Caco-2 (cell line): ENCODE measurements around the gene RHOV. TPM values are rescaled to one million over a fixed set of nuclear protein-coding genes. Genes with fewer than 3 reads are reported as not detected.

Source experiments
- Bru-seq: library from RNA; stranded (reverse); fragments of 400-500 nt; gene quantifications from one replicate; lab custom pipeline; 2021; lab: Mats Ljungman, UMichigan
- BruChase-seq, 2 experiments: library from RNA; stranded (reverse); fragments of 400-500 nt; gene quantifications; one replicate each; lab custom pipeline; 2021; lab: Mats Ljungman, UMichigan
- BruUV-seq: library from RNA; stranded (reverse); fragments of 400-500 nt; replicated peaks from 2 replicates; lab custom pipeline; 2021; lab: Mats Ljungman, UMichigan
- CTCF ChIA-PET: fragments of 300-600 bp; sonication (Branson Sonifier 250); formaldehyde crosslinking; loops from one replicate; lab custom pipeline; 2022; ENCODE audit warnings: antibody characterized with exemption; lab: Charles Lee
- POLR2A ChIA-PET: fragments of 300-600 bp; sonication (Branson Sonifier 250); formaldehyde crosslinking; loops from one replicate; lab custom pipeline; 2022; ENCODE audit warnings: antibody characterized with exemption; lab: Charles Lee
- DNase-seq, 2 experiments: peaks; one replicate each; pipeline versions ENCODE4 v3.0.0 to v3.0.0-alpha.2; 2020 to 2022
- H3K27me3 ChIP-seq: replicated peaks from 2 replicates; pipeline ENCODE4 v1.6.0; 2011; ENCODE audit warnings: low read length; ENCODE audit not compliant: control insufficient read depth, insufficient read depth
- H3K36me3 ChIP-seq: 2 replicates; pipeline ENCODE4 v1.5.1; 2011; ENCODE audit warnings: low read length; ENCODE audit not compliant: control insufficient read depth, insufficient read depth
- H3K4me1 ChIP-seq: fragments of 250-450 bp; sonication (Bioruptor Pico); 2 replicates; pipeline ENCODE4 v1.5.1; 2020; ENCODE audit warnings: mild to moderate bottlenecking
- H3K4me3 ChIP-seq: 2 replicates; pipeline ENCODE4 v1.5.1; 2011; ENCODE audit warnings: low read depth, mild to moderate bottlenecking, control low read depth, low read length
- H3K9me3 ChIP-seq: fragments of 250-450 bp; sonication (Bioruptor Pico); 2 replicates; pipeline ENCODE4 v1.5.1; 2020; ENCODE audit warnings: mild to moderate bottlenecking, moderate library complexity
- H3K27ac Mint-ChIP-seq: one replicate; pipeline ENCODE4 v1.8.0; 2022; ENCODE audit warnings: mixed read lengths; ENCODE audit not compliant: unreplicated experiment
- H3K27me3 Mint-ChIP-seq: one replicate; pipeline ENCODE4 v1.8.0; 2022; ENCODE audit warnings: mixed read lengths; ENCODE audit not compliant: insufficient read depth, unreplicated experiment
- H3K36me3 Mint-ChIP-seq: one replicate; pipeline ENCODE4 v1.8.0; 2022; ENCODE audit warnings: mild to moderate bottlenecking, mixed read lengths; ENCODE audit not compliant: insufficient read depth, unreplicated experiment
- H3K4me1 Mint-ChIP-seq: one replicate; pipeline ENCODE4 v1.8.0; 2022; ENCODE audit warnings: low read depth, mixed read lengths; ENCODE audit not compliant: unreplicated experiment
- H3K4me3 Mint-ChIP-seq: one replicate; pipeline ENCODE4 v1.8.0; 2022; ENCODE audit warnings: mild to moderate bottlenecking, moderate library complexity, mixed read lengths; ENCODE audit not compliant: unreplicated experiment
- H3K9me3 Mint-ChIP-seq: one replicate; pipeline ENCODE4 v1.8.0; 2022; ENCODE audit warnings: mixed read lengths; ENCODE audit not compliant: unreplicated experiment
- intact Hi-C: fragments of 100-400 bp; cut with micrococcal nuclease; formaldehyde crosslinking; loops from one replicate; pipeline ENCODE4 v1.10.0; 2022; ENCODE audit not compliant: unreplicated experiment
- long read RNA-seq: library from polyadenylated mRNA; stranded (forward); transcript quantifications from one replicate; pipeline ENCODE4 v2.0.0, GENCODE V29; 2022
- total RNA-seq: library from RNA; stranded (reverse); gene quantifications from 2 replicates; pipeline ENCODE4 v1.2.3, GENCODE V29; 2022
- TF ChIP-seq, protein P1 (sequence below), 2 experiments: fragments of 200-600 bp in 1 of 2; IDR thresholded peaks; 1 replicate in 1 of 2; 2 replicates in 1 of 2; pipeline versions ENCODE4 v1.5.1 to v1.8.0; 2011 to 2022; ENCODE audit warnings: antibody characterized with exemption in 1 of 2, control low read depth in 1 of 2, inconsistent platforms in 1 of 2, low read depth in 1 of 2, low read length in 1 of 2, mild to moderate bottlenecking in 1 of 2, moderate library complexity in 1 of 2; ENCODE audit not compliant: insufficient read depth in 1 of 2, severe bottlenecking in 1 of 2, unreplicated experiment in 1 of 2

Gene RHOV, protein sequence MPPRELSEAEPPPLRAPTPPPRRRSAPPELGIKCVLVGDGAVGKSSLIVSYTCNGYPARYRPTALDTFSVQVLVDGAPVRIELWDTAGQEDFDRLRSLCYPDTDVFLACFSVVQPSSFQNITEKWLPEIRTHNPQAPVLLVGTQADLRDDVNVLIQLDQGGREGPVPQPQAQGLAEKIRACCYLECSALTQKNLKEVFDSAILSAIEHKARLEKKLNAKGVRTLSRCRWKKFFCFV
- total RNA-seq, result 3.2 and 4.4 TPM in 2 replicates
- percentile 50 among the genes with signal in this experiment for Bru-seq, nascent RNA
- percentile 70 among the genes with signal in this experiment for BruChase-seq, experiment 1, labeled RNA remaining after a 2-hour chase
- BruChase-seq, experiment 2, labeled RNA remaining after a 6-hour chase, result percentile 50 among the genes with signal in this experiment
- long read RNA-seq, transcript RHOV-201 (3 exons, 1,705 nt), result major isoform, 10 of 11 reads
- long read RNA-seq, partial matches to known transcripts, result 0 of 11 reads
- long read RNA-seq, other reads (novel, unspliced or antisense), result 1 of 11 reads

DNA sequence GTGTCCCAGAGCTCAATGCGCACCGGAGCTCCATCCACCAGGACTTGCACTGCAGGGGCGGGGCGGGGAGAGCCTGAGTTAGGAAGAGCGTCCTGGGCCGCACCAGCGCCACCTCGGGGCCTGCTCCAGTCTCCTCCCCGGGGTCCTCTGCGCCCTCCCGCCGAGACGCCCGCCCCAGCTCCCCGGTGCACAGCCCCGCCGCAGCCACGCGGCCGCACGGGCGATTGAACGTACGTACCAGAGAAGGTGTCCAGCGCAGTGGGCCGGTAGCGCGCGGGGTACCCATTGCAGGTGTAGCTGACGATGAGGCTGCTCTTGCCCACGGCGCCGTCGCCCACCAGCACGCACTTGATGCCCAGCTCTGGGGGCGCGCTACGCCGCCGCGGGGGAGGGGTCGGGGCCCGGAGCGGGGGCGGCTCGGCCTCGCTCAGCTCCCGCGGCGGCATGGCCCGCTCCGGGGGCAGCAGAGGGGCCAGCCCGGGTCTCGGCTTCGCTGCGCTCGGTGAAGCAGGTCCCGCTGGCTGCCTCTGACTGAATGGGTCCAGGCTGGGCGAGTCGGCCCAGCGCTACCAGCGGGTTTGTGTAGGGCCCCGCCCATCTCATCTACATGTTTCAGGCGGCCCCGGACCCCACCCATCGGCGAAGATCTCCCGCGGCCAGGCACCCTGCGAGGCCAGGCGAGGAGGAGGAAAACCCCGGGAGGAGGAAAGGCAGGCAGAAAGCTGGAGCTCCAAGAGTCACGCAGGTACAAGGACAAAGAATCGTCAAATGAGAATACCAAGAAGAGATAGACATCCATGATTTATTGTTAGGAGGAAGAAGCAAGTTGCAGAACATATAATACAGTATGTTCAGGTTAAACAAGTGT is at the start of gene RHOV:
TSS of gene RHOV (minus strand) at position 541 of the 868 bp plus-strand sequence. CDS start at position 446, 95 bp downstream.
- Mint-ChIP-seq H3K9me3 (no peaks in the 10 kb centered on the region), H3K4me3 (peak within 1 kb of the TSS; percentile 68), H3K27me3 (no peaks in the 10 kb centered on the region), H3K4me1 (peaks cover 8% of the 10 kb centered on the region), H3K36me3 (no peaks in the 10 kb centered on the region), H3K27ac (peak within 1 kb of the TSS; percentile 64)
- H3K4me3 ChIP-seq, result peak within 1 kb of the TSS; percentile 88
- DNase-seq, result peak; percentile 90 to 92
- ChIA-PET CTCF (interaction anchor here (0.6 to 6.8 kb wide), 21 partner anchors 10 to 242 kb away, joined by 3 to 133 read pairs (median 6); partner anchors contain the start of genes DNAJC17, GCHFR, INO80 and RAD51), POLR2A (interaction anchor here (0.6 to 1.7 kb wide), 17 partner anchors 12 to 309 kb away, joined by 3 to 17 read pairs (median 4); partner anchors contain the start of genes CCDC32, RAD51, SPINT1 and VPS18)
- intact Hi-C loops, result loop anchor here (1.0 kb wide), 1 partner anchor 20 kb away; the partner anchor contains the start of gene VPS18
- no peaks in the 10 kb centered on the region for H3K36me3 ChIP-seq
- TF ChIP-seq, protein P1, sequence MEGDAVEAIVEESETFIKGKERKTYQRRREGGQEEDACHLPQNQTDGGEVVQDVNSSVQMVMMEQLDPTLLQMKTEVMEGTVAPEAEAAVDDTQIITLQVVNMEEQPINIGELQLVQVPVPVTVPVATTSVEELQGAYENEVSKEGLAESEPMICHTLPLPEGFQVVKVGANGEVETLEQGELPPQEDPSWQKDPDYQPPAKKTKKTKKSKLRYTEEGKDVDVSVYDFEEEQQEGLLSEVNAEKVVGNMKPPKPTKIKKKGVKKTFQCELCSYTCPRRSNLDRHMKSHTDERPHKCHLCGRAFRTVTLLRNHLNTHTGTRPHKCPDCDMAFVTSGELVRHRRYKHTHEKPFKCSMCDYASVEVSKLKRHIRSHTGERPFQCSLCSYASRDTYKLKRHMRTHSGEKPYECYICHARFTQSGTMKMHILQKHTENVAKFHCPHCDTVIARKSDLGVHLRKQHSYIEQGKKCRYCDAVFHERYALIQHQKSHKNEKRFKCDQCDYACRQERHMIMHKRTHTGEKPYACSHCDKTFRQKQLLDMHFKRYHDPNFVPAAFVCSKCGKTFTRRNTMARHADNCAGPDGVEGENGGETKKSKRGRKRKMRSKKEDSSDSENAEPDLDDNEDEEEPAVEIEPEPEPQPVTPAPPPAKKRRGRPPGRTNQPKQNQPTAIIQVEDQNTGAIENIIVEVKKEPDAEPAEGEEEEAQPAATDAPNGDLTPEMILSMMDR (IDR thresholded peaks at IDR 0.05; ENCODE audit: insufficient read depth in 1 of 2, low read depth in 1 of 2, low read length in 1 of 2, severe bottlenecking in 1 of 2, unreplicated experiment in 1 of 2), result peak in 1 of 2 experiments; percentile 59
- H3K27me3 ChIP-seq, result no peaks in the 10 kb centered on the region
- BruUV-seq, result TSS peak; percentile 22
- H3K4me1 ChIP-seq, result peaks cover 15% of the 10 kb centered on the region
- no peaks in the 10 kb centered on the region for H3K9me3 ChIP-seq

DNA sequence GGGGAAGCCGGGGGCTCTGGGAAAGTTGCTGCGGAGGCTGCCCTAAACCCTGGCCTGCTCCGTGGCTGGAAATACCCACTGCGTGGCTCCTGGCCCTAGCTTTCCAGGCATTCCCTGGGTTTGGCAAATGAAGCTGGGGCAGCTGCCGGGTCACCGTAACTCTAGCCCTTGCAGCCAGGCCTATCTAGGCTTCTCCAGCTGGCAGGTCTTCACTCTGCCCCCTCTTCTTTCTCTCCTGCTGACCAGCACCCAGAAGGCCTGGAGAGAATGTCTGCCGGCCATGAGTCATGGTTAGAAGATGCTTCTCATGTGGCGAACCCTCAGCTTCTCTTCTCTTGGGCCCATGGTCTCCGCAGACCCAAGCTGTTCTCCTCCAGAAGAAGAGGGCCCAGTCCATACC is 49.5 kb upstream of the RHOV start:
- H3K4me1 Mint-ChIP-seq, result no peaks in the 10 kb centered on the region
- no peaks in the 10 kb centered on the region for H3K27me3 Mint-ChIP-seq
- no peaks in the 10 kb centered on the region for H3K36me3 ChIP-seq
- no peak overlapping the region for H3K27ac Mint-ChIP-seq
- H3K4me3 Mint-ChIP-seq, result no peak overlapping the region
- peaks cover 3% of the 10 kb centered on the region for H3K36me3 Mint-ChIP-seq
- no peaks in the 10 kb centered on the region for H3K27me3 ChIP-seq
- TF ChIP-seq, protein P1 (IDR thresholded peaks at IDR 0.05; ENCODE audit: insufficient read depth in 1 of 2, low read depth in 1 of 2, low read length in 1 of 2, severe bottlenecking in 1 of 2, unreplicated experiment in 1 of 2), result no peak
- no peaks in the 10 kb centered on the region for H3K9me3 Mint-ChIP-seq
- H3K9me3 ChIP-seq, result no peaks in the 10 kb centered on the region
- peaks cover 14% of the 10 kb centered on the region; the same call in 1 of the 2 replicates for H3K4me1 ChIP-seq
- no TSS peak for BruUV-seq
- intact Hi-C loops, result no loop called here
- ChIA-PET CTCF (interaction anchor here (0.6 to 1.4 kb wide), 3 partner anchors 18 to 102 kb away, joined by 3 to 5 read pairs (median 4); no protein-coding TSS in a partner anchor), POLR2A (no interaction called here)
- DNase-seq, result no peak
- no peak overlapping the region for H3K4me3 ChIP-seq
